Activated T-cell treated with anti-CD3 and anti-CD28 coated beads for 4 hours (primary cell): Measurements from ENCODE around the gene LPP.
A peak's percentile ranks its signal among the peaks of the same experiment; 100 is the strongest.
"Not testable (repeated sequence)": the region's sequence is repeated elsewhere in the genome, so short reads cannot be mapped to it uniquely, and the experiment has no call there.

Experiments
- DNase-seq: peaks from one replicate; pipeline ENCODE4 v3.0.0-alpha.2; 2020

Gene LPP, protein sequence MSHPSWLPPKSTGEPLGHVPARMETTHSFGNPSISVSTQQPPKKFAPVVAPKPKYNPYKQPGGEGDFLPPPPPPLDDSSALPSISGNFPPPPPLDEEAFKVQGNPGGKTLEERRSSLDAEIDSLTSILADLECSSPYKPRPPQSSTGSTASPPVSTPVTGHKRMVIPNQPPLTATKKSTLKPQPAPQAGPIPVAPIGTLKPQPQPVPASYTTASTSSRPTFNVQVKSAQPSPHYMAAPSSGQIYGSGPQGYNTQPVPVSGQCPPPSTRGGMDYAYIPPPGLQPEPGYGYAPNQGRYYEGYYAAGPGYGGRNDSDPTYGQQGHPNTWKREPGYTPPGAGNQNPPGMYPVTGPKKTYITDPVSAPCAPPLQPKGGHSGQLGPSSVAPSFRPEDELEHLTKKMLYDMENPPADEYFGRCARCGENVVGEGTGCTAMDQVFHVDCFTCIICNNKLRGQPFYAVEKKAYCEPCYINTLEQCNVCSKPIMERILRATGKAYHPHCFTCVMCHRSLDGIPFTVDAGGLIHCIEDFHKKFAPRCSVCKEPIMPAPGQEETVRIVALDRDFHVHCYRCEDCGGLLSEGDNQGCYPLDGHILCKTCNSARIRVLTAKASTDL

DNA sequence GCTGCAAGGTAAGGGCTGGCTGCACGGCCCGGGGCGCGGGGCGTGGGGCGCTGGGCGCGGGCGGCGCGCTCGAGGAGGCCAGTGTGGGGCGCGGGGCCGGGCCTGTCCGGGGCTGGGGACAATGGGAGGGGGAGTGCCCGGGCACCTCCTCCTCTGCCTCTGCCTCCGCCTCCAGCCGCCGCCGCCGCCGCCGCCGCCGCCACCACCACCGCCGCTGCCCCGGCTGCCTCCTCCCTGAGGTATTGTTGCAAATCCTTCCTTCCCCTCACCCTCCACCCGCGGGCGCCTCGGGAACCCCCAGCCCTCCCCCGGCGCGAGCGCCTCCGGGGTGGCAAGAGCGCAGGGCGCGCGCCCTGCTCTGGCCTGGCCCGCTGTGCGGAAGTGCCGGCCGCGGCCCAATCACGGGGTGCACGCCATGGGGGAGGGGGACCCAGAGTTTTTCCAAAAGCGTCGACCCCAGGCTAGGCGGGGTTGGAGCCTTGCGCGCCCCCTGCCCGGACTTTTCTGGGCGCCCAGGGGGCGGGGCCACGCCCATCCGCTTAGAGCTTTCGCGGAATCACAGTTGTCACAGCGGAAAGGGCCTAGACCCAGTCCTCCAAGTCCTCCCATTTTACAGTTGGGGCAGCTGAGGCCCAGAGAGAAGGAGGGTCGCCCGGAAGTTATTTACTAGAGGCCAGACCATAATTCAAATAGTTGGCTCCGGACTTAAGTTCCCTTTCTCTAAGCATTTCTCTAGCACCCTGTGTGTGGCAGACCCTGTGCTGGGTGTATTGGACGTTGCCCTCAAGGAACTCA lies at the start of gene LPP:
Gene LPP, plus strand, starts transcription at position 144 of the 795 bp plus-strand sequence. CDS start 251,964 bp downstream, outside the sequence.
- peak; percentile 67 for DNase-seq

DNA sequence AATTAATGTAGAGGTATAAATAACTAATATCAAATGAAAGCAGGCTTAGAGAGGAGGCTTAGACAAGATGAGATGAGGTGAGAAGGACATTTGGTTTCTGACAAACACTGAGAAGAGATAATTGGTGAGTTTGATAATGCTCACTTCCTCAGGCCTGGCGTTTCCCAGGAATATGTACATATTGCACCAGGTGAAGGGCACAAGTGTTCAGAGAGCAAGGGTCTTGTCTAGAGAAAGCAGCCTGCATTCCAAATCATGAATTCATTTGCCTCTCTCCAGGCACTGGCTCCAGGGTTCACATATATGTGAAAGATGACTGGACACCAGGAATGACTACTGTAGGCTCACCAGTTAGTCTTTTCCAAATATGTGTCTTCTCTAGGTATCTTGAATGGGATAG lies 48.0 kb upstream of the LPP start:
- no peak for DNase-seq

DNA sequence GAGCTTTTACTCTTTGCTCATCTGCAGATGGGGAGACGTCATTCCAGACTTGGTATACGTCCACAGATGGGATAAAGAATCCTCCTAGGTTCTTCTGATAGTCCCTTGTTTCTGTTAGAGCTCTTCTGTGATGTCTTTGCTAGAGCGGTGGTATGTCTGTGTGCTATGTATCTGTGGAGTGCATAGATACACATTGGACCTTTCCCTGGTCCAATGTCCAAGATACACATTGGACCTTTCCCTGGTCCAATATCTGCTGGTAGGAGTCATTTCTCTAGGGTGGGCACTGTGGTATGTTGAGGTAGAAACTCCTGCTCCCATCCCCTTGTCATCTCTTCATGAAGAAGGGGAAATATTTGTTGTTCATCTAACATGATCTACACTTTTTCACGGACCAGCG lies 47.5 kb upstream of the LPP start:
- DNase-seq, result no peak

DNA sequence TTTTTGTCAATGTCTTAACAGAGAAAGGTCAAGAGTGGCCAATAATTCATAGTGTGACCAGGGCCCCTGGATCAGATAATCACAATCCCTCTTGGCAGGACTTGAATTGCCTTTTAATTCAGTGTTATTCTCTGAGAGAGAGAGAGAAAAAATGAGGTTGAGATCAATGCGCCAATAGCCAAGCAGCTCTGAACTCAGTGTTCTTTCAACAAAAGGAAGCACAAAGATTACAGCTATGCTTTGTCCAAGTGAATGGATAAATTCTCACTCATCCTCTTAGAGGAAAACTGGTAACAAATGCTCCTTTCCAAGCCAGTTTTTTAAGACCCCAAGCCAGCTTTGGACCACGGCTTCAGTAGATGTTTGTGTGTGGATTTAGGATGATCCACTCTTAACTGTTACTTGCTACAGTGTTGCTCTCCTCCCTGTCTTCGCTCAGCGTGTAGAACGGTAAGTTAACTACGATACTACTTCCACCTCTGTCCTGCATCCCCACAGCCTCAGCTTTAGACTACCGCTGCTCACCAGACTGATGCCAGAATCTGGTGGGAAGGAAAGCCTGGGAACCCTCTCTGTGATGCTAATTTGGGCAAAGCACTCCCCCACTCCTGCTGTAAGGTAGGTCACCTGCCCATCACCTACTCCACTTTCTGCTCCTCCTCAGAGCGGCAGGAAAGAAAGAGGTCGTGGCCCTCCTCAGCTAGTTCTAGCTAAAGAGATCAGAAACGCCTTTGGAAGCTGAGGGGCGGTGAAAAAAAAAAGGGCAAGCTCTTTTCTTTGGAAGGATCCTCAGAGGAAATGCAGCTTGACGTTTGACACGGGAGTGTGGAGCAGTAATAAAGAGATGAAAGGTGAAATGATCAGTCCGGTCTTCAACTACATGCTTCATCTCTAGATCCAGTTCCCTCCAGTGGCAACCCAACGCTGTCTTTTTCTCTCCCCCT lies 46.8 kb upstream of the LPP start:
- DNase-seq, result no peak

DNA sequence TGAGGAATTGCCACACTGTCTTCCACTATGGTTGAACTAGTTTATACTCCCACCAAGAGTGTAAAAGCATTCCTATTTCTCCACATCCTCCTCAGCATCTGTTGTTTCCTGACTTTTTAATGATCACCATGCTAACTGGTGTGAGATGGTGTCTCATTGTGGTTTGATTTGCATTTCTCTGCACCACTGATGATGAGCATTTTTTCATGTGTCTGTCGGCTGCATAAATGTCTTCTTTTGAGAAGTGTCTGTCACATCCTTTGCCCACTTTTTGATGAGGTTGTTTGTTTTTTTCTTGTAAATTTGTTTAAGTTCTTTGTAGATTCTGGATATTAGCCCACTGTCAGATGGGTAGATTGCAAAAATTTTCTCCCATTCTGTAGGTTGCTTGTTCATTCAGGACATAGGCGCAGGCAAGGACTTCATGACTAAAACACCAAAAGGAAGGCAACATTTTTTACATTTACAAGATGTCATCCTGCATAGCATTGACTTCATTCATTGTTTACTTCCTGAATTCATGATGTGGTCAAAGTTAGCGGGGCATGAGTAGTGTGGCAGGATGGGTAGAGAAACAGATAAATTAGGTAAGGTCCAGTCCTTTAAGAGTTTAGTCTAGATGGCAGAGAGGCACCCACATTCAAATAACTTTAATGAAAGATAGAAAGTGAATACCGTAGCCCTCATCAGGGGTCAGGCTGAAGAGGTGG lies 45.1 kb upstream of the LPP start:
- no peak for DNase-seq

DNA sequence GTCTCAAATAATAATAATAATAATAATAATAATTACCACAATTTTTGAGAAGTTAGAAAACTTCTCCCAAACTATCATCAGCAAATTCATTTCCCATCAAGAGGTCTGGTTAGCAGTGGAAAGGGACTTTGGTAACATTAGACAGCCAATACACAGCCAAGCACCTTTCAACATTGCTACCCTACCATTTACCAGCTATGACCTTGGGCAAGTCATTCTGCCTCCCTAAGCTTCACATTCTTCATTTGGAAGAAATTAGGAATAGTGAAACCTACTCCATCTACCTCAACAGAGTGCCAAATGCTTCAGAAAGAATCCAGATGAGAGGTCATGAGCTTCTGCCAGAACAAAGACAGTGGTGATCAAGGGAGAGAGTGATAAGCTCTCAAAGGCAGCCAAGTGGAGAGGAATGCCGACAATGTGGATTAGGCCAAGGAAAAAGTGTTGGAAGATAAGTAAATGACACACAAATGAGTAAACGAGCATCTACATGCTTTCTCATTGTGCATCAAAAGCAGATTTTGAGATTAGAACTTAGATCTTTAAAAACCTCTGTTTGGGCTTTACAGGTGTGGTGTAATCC lies 42.9 kb upstream of the LPP start:
- DNase-seq, result no peak

DNA sequence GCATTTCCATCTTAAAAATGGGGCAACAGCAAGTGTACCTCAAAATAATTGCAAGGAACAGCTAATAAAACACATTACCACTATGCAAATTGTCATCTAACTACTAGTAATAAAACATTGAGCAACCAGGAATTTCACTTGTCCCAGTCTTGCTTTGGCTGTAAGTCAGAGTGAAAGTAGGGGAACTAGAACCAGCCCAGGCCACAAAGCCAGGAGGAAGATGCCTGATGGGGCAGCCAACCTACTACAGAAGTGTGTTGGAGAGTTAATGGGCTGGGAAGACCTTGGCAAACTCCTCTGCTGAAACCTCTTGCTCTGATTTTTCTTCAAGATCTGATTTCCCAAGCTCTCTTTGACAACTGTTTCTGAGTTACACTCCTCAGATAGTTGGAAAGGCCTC lies 40.2 kb upstream of the LPP start:
- DNase-seq, result no peak

DNA sequence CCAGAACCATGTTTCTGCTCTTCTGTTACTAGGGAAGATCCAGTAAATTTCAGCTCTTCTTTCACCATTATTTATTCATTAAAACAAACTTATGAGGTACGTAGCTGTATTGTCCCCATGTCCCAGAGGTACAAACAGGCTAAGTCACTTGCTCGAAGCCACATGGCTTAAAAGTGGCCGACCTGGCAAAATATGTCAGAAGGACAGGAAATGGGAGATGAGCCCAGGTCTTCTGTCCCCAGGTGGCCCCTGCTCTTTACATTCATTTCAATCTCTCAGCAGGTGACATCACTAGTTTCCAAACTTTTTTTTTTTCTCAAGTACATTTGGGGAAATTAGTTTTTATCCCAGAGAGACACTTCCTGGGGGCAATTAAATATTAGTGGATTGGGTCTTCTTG lies 34.1 kb upstream of the LPP start:
- DNase-seq, result no peak

DNA sequence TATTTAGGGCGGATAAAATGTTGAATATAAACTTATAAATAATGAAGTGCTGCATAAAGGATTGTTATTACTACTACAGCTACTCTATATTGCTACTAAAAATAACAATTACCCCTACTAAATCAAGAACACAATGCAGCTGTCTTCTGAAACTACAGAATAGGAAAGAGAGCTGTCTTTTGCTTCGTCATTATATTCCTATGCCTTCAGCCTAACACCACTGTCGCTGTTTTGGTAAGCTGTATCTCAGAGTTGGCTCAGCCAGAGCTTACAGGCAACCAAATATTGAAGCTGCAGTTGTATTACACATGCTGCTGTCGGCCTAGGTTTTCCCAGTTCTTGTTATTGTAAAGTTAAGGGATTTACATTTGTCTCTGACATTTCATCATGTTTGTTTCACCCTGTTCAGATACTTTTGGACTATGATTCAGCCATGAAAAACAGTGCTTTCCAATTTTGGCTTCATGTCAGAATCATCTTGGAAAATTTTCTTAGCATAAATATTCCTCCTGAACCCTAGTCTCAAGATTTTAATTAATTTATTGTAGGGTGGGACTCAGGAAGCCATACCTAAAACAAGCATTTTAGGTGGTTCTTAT lies 31.3 kb upstream of the LPP start:
- DNase-seq, result no peak

DNA sequence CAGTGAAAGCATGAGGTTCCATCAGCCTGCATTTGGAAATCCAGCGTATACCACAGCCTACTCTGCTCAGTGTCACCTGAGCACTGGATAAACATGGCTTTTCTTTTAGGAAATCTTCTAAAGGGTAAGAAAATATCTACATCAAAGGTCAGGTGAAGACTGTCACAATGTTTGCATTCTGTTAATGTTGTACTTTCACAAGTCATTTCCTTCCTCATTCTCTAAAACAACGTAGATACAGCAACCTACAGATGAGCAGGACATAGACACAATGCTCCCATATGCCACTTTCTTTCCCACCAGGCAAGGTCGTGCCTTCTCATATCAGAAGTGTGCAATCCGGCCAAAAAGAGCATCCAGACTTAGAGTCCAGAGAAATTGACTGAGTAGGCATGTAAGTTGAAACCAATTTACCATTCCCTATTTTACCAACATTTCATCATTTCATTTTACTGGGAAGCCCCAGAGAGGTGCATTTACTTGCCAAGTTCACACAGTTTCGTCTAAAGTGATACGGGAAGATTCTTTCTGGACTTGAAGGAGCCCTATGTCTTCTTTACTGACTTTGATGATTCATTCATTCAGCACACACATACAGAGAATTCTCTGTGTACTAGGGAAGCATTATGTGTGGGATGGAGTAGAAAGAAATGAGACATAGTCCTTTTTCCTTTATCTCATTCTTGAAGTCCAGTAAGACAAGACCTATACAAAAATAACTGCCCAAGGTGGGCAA lies 30.6 kb upstream of the LPP start:
- no peak for DNase-seq

DNA sequence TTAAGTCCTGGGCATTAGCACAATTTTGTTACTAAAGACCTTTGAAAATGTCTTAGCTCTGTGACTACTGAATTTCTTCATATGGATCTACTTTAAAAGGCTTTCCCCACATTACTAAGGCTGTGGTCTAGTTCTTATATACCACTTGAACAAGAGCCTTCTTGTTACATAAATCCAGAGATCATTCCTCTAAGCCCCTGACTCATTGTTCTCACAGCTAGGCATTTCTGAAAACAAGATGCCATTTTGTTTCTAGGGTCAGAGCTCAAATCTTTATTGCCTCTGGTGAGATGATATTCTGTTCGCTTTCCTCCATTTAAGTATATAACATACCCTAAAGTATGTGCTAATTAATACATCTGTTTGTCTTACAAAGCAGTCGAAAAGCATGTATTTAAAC lies 29.8 kb upstream of the LPP start:
- DNase-seq, result no peak

DNA sequence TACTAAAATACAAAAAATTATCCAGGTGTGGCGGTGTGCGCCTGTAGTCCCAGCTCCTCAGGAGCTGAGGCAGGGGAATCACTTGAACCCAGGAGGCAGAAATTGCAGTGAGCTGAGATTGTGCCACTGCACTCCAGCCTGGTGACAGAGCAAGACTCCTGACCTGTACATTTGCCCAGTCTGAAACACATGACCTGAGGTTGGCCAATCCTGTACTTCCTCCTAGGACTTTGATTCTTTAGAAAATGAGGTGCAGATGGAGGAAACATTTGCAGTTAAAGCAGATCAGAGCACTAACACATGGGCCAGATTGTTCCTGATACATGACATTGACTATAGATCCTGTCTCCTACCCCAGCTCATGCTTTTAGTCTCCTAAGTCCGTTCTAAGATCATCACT lies 28.9 kb upstream of the LPP start:
- no peak for DNase-seq

DNA sequence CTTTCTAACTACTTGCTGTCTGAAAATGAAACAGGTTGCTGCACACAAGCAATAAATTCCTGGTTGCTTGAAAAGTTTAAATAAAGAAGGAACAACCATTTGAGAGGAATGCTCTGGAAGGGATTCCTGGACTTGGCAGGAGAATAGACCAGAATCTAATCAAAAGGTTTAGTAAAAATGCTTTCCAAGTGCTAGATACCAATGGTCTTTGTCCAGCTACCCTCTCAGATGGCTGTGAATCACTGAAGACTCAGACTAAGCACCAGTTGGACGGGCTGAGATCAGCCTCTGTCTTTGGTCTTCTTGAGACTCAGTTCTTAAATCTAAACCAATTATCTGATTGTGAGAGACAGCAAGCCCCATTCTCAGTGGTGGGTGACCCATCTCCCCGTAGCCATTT lies 27.7 kb upstream of the LPP start:
- DNase-seq, result no peak

DNA sequence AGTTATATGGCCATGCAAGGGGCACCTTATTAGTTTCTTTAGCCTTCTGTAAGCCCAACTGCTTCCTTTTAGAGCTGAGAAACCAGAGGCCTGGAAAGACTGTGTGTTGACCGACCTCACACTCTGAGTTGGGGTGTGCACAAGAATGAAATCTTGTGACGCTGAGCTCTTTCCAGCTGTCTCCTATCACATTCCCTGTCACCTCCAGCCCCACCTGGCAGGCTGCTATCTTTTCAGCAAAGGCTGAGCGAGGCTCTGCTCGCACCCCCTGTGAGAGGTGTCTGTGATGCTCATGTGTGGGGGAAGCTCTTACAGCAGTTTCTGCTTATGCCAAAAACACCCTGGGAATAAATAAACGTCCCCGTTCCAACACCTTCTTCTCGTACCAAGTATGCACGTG lies 27.0 kb upstream of the LPP start:
- no peak for DNase-seq

DNA sequence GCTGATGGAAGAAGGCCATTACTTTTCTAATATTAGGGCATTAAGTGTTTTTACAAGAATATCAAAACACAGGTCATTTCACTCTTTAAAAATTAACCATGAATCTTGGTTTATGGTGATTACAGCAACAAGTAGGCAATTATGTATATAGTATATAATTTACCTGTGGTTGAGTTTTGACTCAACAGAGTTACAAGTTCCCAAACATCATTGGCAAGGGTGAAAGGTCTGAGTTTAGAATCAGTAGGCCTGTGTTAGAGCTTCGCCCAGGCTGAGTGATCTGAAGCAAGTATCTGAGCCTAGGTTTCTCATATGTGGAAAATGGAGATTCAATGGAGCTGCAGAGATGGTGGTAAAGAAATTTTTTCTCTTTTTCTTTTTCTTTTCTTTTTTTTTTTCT lies 25.1 kb upstream of the LPP start:
- DNase-seq, result no peak

DNA sequence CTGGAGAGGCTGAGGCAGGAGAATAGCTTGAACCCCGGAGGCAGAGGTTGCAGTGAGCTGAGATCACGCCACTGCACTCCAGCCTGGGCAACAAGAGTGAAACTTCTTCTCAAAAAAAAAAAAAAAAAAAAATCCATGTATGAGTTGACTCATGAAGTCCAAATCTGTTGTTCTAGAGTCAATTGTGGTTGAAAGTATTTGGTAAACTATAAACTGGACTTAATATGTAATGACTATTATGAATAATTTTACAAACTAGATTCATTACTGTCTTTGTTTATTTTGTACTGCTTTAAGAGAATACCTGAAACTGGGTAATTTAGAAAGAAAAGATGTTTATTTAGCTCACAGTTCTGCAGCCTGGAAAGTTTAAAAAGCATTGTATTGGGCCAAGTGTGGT lies 22.9 kb upstream of the LPP start:
- not testable (repeated sequence) for DNase-seq

DNA sequence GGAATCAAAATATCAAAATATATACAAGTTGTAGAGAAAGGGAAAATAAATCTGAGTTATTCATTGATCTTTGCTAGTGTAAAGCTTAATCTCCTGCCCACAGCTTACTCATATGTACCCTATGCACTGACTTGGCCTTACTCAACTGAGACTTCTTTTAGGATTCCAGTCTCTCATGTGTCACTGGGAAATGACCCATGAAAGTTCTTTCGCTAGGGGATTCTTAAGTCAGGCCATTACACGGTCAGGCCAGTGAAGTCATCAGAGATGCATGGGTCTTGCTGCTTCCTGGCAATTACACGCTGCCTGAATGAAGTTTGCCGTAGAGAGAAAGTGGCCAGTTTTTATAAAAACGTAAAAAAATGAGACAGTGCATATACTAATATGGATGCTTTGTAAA lies 20.7 kb upstream of the LPP start:
- no peak for DNase-seq

DNA sequence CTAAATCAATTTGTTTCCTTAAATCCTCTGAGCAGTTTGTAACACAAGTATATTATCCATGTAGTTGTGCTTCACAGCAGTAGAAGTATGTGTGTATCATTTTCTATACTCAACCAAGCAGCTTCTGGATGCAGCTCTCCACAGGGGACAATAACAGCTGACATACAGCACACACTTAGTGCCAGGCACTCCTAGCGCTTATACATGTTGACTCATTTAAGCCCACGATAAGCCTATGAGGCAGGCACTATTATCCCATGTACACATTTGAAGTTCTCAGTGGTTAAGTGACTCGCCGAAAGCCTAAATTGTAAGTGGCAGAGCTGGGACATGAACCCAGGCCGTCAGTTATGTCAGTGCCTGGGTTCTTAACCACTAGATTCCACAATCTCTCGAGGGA lies 20.3 kb upstream of the LPP start:
- no peak for DNase-seq

DNA sequence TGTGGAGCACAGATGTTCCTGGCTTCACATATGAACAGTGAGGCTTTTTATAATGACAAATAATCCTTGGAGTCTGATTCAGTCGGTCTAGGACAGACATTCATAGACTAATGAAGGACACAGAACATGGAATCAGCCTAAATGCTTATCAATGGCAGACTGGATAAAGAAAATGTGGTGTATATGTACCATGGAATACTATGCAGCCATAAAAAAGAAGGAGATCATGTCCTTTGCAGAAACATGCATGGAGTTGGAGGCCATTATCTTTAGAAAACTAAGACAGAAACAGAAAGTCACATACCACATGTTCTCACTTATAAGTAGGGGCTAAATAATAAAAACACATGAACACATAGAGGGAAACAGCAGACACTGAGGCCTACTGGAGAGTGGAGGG lies 19.9 kb upstream of the LPP start:
- DNase-seq, result no peak

DNA sequence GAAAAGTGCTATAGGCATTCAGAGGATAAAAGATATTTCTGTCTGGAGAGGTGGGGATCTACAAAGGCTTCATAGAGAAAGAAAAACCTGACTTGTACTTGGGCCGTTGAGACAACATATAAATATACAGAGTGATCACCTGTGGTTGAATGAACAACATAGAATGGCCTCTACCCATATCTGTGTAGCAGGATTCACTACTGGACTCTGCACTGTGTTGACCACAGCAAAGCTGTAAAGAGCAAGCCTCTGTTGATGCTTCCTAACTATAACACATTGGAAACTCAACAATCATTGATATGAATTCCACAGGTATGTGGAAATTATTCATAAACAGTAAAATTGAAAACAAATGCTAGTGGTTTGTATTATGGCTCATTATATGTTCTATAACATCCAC lies 19.1 kb upstream of the LPP start:
- no peak for DNase-seq

DNA sequence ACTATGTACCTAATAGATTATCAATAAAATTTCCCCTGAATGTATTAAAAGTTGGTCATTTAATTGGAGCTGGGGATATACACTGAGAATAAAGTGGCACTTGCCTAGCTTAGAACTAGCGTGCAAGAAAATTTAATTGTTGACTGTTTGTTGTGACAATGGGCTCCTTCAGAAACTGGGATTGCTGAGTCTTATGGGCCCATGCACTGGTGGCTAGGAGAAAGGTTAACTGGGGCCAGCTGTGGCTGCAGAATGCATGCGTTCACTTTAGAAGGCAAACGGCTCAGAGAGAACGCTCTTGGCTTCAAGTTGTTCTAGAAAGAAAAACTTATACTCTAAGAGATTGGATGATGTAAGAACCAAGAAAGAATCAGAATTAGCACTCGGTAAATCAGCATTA lies 18.7 kb upstream of the LPP start:
- no peak for DNase-seq
